ENCODE results near the gene KIF2A.
A peak's percentile ranks its signal among the peaks of the same experiment; 100 is the strongest.

The KIF2A gene

DNA sequence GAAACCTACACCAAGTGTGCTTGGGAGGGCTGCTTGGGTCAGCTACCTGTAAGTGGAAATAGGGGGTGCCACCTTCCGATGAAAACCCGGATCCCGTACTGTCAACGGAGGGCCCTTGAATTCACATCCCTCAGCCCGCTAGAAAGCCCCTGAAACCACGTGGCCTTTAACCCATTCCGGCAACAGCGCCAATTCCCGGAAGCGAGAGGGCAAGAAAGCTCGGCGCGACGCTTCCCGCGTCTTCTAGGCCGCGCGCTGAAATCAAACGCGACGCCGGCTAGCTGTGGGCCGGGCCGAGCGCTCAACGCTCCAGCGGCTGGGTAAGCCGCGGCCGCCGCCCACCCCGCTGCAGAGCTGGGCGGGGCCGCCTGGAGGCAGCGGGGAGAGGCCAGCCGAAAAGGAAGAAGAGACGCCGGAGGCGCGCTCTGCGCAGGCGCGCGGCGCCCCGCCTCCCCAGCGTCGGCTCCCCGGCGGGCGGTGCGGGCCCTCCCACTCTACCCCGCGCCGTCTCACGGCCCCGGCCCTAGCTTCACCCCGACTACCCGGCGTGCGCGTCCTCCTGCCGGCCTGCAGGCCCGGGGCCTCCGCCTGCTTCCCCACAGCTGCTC is at the start of gene KIF2A:
KIF2A (plus strand) TSS at position 492 of the 608 bp plus-strand sequence. CDS start 267 bp downstream, outside the sequence.
- DNase-seq (ENCODE audit: extremely low read depth in 1 of 2, low read depth in 1 of 2), result peak; percentile 65 to 82

DNA sequence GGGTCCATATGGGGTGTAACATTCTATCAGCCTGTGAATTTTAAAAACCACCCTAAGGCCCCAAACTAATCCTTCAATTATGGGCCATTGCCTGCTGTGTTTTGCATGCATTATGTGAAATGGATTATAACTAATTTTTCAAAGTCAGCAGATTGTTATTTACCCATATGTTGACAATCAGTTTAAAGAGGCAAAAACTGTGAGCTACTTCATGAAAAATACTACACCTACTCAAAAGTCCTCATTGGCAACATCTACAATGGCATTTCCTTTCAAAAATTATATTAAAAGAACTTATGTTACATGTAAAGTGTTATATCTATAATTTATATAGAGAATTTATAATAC is 49.0 kb upstream of the KIF2A start:
- DNase-seq (ENCODE audit: extremely low read depth in 1 of 2, low read depth in 1 of 2), result no peak

GRCh38 chr5:62258654-62259053 is 47.4 kb upstream of the KIF2A start:
- DNase-seq (ENCODE audit: extremely low read depth in 1 of 2, low read depth in 1 of 2), result no peak

DNA sequence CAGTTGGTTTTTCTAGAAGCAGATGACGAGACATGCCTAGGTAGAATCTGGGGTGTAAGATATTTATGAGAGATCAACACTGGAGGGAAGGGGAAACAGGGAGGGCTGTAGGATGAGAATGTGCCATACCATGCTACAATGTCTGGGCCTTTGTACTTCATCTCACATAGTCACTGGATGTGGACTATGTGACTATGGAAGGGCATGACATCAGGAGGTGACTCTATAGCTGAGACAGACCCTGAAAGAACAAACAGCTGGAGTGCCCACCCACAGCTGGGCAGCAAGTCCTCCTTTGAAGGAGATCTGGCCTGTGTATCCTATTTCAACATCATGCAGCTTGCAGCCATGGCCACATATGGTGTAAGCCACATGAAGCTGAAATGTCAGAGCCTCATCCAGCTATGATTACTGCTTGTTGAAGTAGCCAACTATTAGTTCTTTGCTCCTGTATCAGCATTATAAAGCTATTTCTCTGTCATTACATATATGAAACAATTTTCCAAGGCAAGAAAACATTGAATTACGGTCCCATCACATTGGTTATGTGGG is 46.2 kb upstream of the KIF2A start:
- no peak for DNase-seq (ENCODE audit: extremely low read depth in 1 of 2, low read depth in 1 of 2)

- no peak for DNase-seq (ENCODE audit: extremely low read depth in 1 of 2, low read depth in 1 of 2)
These were observed 45.5 kb upstream of the KIF2A start for GRCh38 chr5:62260513-62260912.

GRCh38 chr5:62263401-62263800 is 42.6 kb upstream of the KIF2A start:
- no peak for DNase-seq (ENCODE audit: extremely low read depth in 1 of 2, low read depth in 1 of 2)

GRCh38 chr5:62265648-62266112 is 40.3 kb upstream of the KIF2A start:
- no peak for DNase-seq (ENCODE audit: extremely low read depth in 1 of 2, low read depth in 1 of 2)

DNA sequence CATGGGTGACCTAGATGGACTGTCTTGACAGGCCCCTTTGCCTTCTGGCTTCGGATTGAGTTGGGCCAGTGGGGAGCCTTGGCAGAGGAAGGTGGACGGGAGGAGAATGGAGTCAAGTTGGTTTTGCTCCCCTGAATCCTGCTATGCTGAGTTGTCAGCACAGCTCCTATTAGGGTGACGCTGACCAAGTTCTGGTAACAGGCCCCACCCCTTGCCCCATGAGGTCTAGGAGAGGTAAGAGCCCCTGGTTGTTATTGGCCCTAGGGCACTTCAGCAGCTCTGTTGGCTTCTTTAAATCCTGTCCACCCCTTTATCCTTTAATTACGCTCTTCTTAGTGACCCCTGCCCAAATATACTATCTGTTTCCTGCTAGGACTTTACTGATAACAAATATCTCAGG is 39.4 kb upstream of the KIF2A start:
- DNase-seq (ENCODE audit: extremely low read depth in 1 of 2, low read depth in 1 of 2), result no peak

DNA sequence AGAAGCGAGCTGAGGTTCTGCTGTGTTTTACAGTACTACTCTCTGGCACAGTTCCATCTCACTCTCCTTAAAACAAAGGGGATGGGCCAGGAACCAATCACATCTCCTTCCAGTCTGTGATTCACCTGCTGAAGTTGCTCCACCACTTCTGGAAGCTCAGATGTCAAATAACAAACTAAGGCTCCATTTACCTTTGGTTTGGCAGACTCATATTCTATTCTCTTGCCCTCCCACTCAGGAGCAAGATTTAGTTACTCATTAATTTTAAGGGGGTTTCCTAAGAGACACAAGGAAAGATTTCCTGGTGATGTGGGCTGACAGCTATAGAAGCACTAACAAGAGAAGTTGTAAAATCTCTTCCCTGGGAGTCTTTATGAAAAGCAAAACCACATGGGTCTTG is 37.8 kb upstream of the KIF2A start:
- no peak for DNase-seq (ENCODE audit: extremely low read depth in 1 of 2, low read depth in 1 of 2)

GRCh38 chr5:62268792-62269191 is 37.2 kb upstream of the KIF2A start:
- no peak for DNase-seq (ENCODE audit: extremely low read depth in 1 of 2, low read depth in 1 of 2)

- DNase-seq (ENCODE audit: extremely low read depth in 1 of 2, low read depth in 1 of 2), result no peak
These were observed 34.6 kb upstream of the KIF2A start for GRCh38 chr5:62271370-62271769.

DNA sequence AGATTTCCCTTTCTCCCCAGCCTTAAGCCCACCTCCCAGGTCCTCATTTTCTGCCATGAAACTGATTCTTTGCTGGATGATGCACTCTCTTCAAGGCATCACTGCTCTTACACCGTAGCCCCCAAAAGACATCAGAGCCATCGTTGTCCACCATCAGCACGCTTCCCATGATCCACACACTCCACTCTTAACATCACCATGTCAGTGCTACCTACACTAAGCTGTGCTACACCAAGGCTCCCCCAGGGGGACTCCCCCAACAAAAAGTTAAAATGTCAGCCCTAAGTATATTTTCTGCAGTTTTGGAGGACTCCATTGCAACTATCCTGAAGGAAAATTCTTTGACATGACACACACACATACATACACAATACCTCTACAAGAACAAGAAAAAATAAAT is 34.1 kb upstream of the KIF2A start:
- no peak for DNase-seq (ENCODE audit: extremely low read depth in 1 of 2, low read depth in 1 of 2)

GRCh38 chr5:62273687-62274086 is 32.3 kb upstream of the KIF2A start:
- no peak for DNase-seq (ENCODE audit: extremely low read depth in 1 of 2, low read depth in 1 of 2)

DNA sequence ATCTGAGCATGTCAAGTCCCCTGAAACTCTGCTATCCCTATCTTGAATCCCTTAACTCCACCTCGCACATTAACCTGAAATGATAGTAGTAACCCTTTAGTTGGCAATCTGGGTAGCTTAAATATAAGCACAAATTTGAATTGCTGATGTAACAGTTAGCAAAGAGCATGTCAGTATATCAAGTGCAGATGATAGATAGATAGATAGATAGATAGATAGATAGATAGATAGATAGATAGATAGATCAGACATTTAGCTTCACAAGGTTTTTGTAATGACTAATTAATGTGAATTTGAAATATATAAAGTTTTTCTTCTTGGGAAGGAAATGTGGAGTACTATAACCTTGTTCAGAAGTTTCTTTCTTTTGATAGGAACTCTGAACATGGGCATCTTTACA is 30.4 kb upstream of the KIF2A start:
- no peak for DNase-seq (ENCODE audit: extremely low read depth in 1 of 2, low read depth in 1 of 2)

GRCh38 chr5:62281411-62281810 is 24.6 kb upstream of the KIF2A start:
- no peak for DNase-seq (ENCODE audit: extremely low read depth in 1 of 2, low read depth in 1 of 2)

DNA sequence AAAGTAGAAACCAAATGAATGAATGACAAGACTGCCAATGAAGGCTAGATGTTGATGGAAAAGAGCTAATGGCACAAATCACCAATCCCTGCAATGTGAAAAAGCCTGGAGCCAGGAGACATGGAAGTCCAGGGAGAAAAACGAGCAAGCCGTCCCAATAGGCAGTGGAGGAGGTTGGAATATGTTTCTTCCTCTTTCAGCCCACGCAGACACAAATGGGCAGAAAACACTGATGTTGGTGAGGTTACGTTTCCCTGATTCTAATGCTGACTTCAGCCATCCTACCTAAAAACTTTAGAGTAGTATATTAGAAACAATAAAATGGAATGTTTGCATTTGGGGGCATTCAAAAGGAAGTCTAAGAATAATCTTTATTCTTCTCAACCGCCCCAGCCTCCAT is 23.9 kb upstream of the KIF2A start:
- no peak for DNase-seq (ENCODE audit: extremely low read depth in 1 of 2, low read depth in 1 of 2)

- no peak for DNase-seq (ENCODE audit: extremely low read depth in 1 of 2, low read depth in 1 of 2)
These were observed 23.0 kb upstream of the KIF2A start for GRCh38 chr5:62283005-62283404.

DNA sequence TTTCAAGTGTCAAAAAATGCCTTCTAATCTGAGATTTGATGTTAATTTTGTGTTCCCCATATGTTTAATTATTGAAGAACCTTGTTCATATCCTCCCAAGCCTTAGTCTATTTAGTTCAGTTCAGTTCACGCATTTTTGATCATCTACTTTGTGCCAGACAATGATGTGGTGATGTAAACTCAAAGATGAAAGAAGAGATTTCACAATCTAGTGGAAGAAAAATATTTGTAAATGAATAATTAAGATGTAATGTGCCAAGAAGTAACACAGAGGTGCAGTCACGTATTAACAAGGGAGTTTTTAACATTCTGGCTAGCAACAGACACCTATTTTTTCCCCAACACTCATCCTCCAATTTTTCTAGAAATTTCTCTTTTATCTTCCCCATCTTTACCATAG is 22.1 kb upstream of the KIF2A start:
- DNase-seq (ENCODE audit: extremely low read depth in 1 of 2, low read depth in 1 of 2), result no peak

GRCh38 chr5:62284946-62285891 is 20.8 kb upstream of the KIF2A start:
- DNase-seq (ENCODE audit: extremely low read depth in 1 of 2, low read depth in 1 of 2), result no peak

GRCh38 chr5:62286834-62287233 is 19.2 kb upstream of the KIF2A start:
- no peak for DNase-seq (ENCODE audit: extremely low read depth in 1 of 2, low read depth in 1 of 2)

DNA sequence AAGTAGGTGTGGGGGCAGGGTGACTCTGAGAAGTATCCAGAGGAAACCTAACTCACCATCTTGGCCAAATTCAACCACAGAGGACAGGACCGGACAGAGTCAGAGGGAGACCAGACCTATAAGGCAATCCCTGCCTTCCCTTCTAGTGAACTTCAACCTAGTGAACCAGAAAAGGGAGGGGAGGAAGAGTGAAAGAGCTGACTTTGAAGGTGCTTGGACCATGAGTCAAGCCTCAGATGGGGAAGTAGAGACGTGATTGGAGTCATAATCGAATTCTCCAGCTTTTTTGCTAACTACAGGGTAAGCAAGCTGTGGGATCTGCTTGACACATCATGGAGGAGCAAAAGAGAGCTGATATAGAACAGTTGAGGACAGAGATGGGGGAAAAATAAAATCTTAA is 18.8 kb upstream of the KIF2A start:
- no peak for DNase-seq (ENCODE audit: extremely low read depth in 1 of 2, low read depth in 1 of 2)

- DNase-seq (ENCODE audit: extremely low read depth in 1 of 2, low read depth in 1 of 2), result no peak
These were observed 17.9 kb upstream of the KIF2A start for GRCh38 chr5:62288118-62288517.

Measured in activated CD8-positive, alpha-beta memory T cell treated with anti-CD3 and anti-CD28 coated beads for 1 hour (primary cell).